Measurements from ENCODE around the gene FGR.

The FGR gene

GRCh38 chr1:27615346-27616192 lies 19.4 kb downstream of the FGR start:
- DNase-seq (ENCODE audit: low spot score), result no peak

GRCh38 chr1:27614625-27615344 lies 20.2 kb downstream of the FGR start:
- DNase-seq (ENCODE audit: low spot score), result no peak

GRCh38 chr1:27614043-27614624 lies 20.9 kb downstream of the FGR start:
- no peak for DNase-seq (ENCODE audit: low spot score)

- DNase-seq (ENCODE audit: low spot score), result no peak
Measured at GRCh38 chr1:27612718-27613117, 22.3 kb downstream of the FGR start.

- no peak for DNase-seq (ENCODE audit: low spot score)
Measured at GRCh38 chr1:27611450-27611849, 23.5 kb downstream of the FGR start.

GRCh38 chr1:27609618-27610240 lies 25.3 kb downstream of the FGR start:
- no peak for DNase-seq (ENCODE audit: low spot score)

GRCh38 chr1:27609210-27609555 lies 25.8 kb downstream of the FGR start:
- DNase-seq (ENCODE audit: low spot score), result no peak

- no peak for DNase-seq (ENCODE audit: low spot score)
Measured at GRCh38 chr1:27607239-27607804, 27.7 kb downstream of the FGR start.

GRCh38 chr1:27606708-27607238 lies 28.2 kb downstream of the FGR start:
- no peak for DNase-seq (ENCODE audit: low spot score)

GRCh38 chr1:27605796-27606707 lies 28.9 kb downstream of the FGR start:
- no peak for DNase-seq (ENCODE audit: low spot score)

- no peak for DNase-seq (ENCODE audit: low spot score)
Measured at GRCh38 chr1:27605300-27605766, 29.7 kb downstream of the FGR start.

- DNase-seq (ENCODE audit: low spot score), result no peak
Measured at GRCh38 chr1:27604579-27605299, 30.2 kb downstream of the FGR start.

- DNase-seq (ENCODE audit: low spot score), result peak; percentile 96
Measured at GRCh38 chr1:27603681-27604578, 31.1 kb downstream of the FGR start, which contains the start of gene AHDC1. TSS of gene AHDC1 (minus strand) at chr1:27604144. CDS start at chr1:27552115, 52,029 bp downstream.

- peak; percentile 65 for DNase-seq (ENCODE audit: low spot score)
Measured at GRCh38 chr1:27603309-27603680, 31.7 kb downstream of the FGR start.

GRCh38 chr1:27602462-27603308 lies 32.3 kb downstream of the FGR start:
- peak; percentile 84 for DNase-seq (ENCODE audit: low spot score)

- no peak for DNase-seq (ENCODE audit: low spot score)
Measured at GRCh38 chr1:27601771-27602461, 33.1 kb downstream of the FGR start.

GRCh38 chr1:27601321-27601770 lies 33.6 kb downstream of the FGR start:
- DNase-seq (ENCODE audit: low spot score), result no peak
